ENCODE data around the gene EVC2.
A peak's percentile ranks its signal among the peaks of the same experiment; 100 is the strongest.
"Not testable (repeated sequence)": the region's sequence is repeated elsewhere in the genome, so short reads cannot be mapped to it uniquely, and the experiment has no call there.

The EVC2 gene

DNA sequence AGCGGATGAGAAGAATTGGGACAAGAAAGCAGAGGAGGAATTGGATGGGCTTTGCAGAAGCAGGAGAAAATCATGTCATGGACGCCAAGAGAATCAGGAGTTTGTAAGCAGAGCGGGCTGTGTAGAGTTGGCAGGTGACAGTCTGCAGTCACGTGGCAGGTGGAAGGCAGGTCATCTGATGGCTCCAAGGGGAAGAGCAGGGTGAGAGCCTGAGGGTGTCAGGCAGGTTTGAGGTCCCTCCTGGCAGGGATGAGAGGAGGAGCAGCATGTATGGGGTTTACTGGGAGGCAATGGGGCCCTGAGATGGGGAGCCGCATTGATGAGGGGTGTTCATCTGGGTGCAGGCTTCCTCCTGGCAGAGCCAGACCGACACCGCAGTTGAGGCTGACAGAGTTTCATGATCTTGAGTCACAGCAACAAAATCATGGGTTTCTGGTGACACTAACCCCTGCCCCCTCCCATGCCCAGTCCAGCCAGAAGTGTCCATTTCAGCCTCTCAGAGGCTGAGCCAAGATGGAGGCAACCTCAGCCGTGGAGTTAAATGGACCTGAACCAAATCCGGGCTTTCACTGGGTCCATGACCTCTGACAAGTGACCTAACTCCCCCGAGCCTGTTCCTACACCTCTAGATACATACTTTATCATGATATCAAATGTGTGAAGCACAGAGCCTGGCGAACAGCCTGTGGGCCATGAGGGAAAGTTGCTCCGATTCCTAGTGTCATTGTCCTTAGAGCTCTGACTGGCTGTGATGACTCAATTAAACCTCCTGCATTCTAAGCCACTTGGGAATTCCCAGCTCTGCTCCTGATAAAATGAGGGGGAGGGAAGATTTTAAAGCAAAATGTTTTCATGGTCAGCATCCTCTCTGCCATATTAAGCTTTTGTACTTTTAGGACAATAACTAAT, 38.7 kb upstream of the EVC2 start:
- DNase-seq (ENCODE audit: low spot score): peak; percentile 79

DNA sequence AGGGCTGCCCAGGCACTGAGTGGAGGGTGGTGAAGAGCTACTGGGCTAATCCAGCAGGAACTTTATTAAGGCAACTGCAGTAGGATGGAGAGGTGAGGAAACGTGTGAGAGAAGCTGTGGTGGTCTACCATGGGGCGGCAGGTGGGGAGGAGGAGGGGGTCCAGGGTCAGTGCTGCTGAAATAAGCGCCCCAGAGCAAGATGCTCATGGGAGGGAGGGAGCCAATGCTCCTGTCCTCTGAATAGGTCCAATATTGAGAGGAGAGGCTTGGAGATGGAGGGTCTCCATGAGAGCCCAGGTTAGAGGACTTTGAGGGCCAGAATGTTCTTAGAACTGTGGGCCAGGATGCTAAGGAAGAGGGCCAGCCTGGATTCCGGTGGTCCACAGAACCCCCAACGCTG, 37.9 kb upstream of the EVC2 start:
- no peak for DNase-seq (ENCODE audit: low spot score)

DNA sequence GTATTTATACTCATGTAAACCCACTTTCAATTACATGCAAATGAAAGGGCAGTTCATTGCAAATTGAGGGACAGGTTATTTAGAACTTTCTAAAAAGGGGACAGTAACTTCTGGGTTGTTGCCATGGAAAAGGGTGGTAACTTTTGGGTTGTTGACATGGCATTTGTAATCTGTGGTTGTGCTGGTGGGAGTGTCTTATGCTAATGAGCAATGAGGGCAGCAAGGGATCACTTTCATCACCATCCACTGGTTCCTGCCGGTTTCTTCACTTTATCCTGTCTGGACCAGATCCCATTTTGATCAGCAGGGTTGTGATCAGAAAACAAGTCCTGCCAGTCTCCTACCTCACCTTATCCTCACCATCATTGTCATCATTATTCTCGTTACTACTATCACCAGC, 34.6 kb upstream of the EVC2 start:
- DNase-seq (ENCODE audit: low spot score): no peak

DNA sequence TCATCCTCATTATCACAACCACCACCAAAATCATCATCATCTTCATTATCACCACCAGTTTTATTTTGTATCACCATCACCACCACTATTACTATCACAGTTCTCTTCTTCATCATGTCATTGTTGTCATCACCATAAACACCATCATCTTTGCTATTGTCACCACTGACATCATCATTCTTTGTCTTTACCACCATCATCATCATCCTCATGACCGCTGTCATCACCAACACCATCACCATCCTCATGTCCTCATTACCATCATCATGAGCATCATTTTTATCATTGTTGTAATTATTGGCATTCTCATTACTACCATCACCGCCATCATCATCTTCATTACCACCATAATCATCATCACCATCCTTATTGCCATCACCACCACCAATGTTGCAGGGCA, 34.0 kb upstream of the EVC2 start:
- DNase-seq (ENCODE audit: low spot score): no peak

DNA sequence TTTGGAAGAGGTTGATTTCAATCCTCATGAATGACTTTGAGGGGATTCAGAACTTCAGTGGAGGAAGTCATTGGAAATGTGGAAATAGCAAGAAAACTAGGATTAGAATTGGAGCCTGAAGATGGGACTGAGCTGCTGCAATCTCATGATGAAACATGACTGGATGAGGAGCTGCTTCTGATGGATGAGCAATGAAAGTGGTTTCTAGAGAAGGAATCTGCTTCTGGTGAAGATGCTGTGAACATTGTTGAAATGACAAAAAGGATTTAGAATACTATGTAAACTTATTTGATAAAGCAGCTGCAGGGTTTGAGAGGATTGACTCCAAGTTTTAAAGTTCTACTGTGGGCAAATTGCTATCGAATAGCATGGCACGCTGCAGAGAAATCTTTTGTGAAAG, 29.7 kb upstream of the EVC2 start:
- no peak for DNase-seq (ENCODE audit: low spot score)

DNA sequence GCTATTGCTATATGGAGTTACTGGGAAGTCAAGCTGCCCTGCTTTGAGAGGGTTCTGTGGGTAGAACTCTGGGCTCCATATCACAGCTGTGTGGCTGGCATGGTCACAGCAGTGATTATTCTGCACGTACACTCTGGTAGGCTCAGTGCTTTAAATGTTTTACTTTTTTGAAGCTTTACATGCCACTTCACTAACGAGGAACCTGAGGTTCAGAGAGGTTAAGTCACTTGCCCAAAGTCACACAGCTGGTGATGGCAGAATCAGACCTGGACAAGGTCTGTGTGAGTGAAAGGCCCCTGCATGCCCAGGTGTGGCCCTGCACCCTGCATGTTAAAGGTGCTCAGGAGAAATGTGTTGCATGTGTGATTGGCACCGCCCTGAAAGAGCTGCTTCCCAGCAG, 27.1 kb upstream of the EVC2 start:
- DNase-seq (ENCODE audit: low spot score): no peak

DNA sequence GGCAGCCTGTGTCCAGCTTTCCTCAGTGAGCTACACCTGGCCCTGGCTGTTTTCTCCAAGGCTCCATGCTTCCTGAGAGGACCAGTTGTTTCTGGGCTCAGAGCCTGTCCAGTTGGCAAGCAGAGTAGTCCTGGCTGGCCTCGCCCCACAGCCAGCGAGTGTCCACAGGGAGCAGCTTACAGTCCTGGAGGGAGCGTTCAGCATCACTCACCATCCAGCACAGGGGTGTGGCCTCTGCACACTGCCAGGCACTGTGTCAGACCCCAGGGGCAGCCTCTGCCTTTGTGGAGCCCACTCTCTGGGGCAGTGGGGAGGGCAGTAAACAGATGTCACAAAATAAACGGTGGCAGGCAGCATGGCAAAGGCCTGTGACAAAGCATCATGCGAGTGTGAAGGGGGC, 26.5 kb upstream of the EVC2 start:
- DNase-seq (ENCODE audit: low spot score): no peak

DNA sequence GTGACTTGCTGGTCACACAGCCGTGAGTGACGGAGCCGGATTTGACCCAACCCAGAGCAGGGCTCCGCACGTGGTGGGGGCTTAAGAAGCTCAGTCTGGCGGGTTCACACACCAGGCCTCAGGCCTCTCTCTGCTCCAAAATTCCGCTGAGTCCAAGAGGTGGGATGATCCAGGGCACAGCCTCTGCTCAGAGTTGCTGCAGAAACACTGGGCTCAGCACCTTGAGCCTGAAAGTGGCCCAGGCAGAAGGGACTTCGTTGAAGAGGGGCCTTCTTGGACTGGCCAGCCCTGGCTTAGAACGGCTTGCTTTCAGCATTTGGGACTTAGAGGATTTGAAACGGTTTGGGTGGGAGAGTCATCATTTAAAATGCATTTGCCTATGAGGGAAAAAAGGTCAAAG, 23.8 kb upstream of the EVC2 start:
- no peak for DNase-seq (ENCODE audit: low spot score)

DNA sequence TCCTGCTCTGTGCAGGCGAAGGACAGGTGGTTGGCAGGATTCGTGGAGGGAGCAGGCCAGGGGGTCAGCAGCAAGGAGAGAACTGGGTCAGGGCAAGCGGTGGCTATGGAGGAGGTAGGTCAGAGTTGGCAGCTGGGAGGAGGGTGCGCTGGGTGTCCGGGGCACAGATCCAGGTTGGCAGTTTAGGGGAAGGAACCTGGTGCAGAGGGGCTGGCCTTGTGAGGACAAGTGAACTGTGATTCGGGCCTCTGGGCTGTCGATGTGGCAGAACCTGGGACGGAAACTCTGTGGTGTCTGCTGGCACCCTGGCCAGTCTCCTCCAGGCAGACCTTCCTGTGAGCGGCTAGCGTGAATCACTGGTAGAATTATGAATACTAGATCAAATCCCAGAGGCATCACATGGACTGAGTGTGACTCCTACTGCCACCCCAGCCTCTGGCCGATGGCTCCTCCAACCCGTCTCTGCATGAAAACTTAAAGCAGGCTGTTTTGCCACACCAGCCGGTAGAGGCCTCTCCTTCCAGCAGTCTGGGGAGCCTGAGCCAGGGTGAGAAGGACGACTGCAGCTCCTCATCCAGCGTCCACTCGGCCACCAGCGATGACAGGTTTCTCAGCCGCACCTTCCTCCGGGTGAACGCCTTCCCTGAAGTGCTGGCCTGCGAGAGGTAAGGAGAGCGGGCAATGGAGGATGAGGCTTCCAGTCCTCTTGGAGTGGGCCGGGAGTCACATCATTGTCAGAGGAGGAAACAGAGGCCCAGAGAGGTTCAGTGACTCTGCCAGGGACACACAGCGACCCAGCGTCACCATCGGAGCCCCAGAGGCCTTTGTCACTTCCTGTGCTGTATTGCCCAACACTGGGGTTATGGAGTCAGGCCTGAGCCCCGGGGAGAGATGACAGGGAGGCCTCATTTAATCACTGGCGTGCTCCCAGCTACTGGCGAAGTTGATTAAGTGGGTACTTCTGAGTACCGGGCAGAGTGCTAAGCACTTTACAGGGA, 22.9 kb upstream of the EVC2 start:
- no peak for DNase-seq (ENCODE audit: low spot score)

DNA sequence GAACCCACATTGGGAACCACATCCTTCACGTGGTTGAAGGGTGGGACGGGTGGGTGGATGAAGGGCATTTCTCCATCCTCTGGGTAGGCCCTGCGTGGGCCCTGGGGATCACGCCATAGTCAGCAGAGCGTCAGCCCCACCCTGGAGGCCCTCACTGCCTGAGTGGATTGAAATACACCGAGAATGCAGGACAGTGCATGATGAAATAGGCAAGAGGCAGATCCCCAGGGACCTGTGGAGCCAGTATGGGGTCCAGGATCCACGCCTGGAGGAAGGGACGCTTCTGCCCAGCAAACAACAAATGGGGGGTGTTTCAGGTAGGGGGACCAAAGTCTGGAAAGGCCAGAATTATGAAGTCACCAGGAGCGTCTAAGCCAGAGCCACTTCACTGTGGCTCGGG, 22.1 kb upstream of the EVC2 start:
- no peak for DNase-seq (ENCODE audit: low spot score)

DNA sequence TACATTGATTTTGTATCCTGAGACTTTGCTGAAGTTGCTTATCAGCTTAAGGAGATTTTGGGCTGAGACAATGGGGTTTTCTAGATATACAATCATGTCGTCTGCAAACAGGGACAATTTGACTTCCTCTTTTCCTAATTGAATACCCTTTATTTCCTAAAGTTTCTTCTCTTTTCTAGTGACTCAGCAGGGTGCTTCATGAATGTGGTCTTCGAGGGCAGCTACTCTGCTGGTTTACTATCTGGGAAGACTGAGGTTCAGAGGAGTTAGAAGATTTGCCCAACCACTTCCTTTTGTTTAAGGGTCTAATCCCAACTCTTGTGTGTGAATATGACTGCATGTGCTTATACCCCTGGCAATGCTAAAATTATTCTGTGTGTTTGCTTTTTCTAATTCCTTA, 20.1 kb upstream of the EVC2 start:
- DNase-seq (ENCODE audit: low spot score): not testable (repeated sequence)

DNA sequence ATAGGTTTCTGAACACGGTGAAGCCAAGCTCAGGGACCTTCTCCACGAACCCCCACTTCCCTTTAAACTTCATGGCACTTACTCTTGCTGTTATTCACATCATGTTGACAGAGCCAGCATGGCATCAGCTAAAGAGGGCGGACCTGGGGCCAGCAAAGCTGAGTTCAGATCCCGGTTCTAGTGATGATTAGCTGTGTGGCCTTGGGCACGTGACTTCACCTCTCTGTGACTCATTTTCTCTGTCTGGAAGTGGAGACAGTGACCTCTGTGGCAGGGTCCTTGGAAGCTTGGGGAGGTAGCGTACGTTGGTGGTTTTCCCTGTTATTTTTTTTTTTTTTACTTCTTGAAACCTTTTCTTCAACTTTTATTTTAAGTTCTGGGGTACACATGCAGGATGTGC, 16.0 kb upstream of the EVC2 start:
- no peak for DNase-seq (ENCODE audit: low spot score)

DNA sequence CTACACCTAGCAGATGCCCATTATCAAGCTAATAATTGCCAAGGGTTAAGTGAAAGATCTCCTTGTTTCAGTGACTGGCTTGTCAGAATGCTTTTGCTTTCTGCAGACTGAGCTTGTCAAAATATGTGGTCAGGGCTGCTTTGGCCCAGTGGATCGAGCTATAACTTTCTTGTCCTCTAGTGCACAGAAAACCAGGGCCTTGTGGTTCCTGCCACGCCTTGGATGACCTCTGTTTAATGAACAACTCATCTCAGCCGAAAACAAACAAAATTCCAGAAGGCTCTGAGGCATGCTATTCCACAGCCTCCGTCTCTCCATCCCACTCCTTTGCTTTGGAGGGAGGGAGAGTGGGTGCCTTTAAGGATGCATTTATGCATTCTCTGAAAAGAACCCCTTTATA, 14.0 kb upstream of the EVC2 start:
- DNase-seq (ENCODE audit: low spot score): no peak

DNA sequence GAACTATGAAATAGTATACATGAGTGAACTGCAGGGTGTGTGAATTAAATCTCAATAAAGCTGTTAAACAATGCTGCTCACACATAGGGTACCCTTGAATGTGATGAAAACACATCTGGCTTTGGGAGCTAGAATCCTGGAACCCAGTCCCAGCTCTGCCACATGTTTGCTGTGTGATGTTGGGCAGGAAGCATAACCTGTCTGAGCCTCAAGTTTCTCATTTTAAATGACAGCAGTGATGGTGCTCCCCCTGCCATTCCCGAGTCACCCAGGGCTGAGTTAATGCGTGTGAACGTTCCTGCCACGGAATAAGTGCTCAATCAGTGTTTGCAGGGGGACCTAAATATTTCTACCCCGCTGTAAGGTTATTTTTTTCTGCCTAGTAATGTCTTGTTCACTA, 13.6 kb upstream of the EVC2 start:
- no peak for DNase-seq (ENCODE audit: low spot score)

DNA sequence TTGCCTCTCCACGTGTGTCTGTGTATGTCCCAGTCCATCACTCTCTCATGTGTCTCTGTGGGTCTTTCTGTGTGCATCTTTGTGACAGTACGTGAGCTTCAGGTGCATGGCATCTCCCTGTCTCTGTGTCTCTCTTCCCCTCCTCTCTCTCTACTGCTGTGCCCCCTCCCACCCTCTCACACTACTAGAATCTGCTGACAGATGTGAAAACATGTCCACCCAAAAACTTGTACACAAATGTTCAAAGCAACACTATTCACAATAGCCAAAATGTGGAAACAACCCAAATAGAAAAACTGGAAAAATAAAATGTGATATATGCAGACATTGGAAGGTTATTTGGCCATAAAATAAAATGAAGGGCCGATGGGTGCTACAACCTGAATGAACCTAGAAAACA, 12.6 kb upstream of the EVC2 start:
- no peak for DNase-seq (ENCODE audit: low spot score)

DNA sequence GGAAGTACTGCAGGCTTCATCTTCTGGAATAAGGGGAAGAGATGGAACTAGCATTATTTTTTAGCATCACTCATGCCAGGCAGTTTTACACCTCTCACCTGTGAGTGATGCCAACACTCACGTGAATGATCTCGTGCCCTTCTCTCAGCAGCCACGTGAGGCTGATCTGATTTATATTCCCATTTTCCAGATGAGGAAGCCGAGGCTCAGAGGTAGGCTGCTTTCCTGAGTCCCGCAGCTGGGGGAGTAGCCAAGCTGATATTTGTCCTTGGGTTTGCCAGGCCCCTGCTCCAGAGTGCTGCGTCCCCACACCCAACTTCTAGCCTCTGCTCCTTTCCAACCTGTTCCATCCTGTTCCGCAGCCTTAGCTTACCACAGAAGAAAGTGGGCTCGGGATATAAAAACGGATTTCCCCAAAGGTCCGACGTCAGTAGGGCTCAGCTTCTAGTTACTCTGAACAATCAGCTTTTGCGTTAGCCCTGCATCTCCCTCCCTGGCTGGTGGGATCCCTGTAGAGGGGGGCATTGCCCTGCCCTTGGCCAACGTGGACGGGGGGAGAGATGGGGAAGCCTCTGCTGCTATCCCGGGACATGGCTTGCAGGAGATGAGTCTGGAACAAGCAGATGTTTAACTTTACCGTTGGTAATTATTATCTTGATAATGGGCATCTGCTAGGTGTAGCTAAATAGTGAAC, 11.9 kb upstream of the EVC2 start:
- no peak for DNase-seq (ENCODE audit: low spot score)

DNA sequence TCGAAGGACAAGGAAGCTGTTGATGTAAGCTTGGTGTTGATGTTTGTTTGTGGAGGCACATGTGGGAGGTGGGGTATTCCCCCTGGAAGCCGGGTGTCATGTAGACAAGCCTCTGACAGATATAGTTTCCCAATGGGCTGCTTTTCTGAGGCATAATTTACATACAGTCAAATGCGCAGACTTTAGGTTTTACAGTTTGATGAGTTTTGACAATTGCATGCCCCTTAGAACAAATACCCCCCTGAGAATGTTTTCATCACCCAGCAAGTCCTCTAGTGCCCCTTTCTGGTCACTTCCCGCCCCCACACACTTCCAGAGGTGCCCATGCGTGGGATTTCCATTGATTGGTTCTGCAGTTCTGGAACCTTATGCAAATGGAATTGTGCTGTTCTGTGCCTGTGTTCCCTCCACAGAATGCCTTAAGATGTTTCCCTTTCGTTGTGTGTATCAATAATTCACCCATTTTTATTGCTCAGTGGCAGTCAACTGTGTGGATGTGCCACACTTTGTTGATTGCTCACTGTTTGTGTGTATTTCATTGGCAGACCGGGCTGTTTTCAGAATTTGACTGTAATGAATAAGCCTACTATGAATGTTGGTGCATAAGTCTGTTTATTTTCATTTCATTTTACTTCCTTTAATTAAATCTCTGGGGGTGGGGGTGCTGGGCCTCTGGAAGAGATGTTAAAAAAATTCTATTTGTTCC, 11.1 kb upstream of the EVC2 start:
- DNase-seq (ENCODE audit: low spot score): no peak

DNA sequence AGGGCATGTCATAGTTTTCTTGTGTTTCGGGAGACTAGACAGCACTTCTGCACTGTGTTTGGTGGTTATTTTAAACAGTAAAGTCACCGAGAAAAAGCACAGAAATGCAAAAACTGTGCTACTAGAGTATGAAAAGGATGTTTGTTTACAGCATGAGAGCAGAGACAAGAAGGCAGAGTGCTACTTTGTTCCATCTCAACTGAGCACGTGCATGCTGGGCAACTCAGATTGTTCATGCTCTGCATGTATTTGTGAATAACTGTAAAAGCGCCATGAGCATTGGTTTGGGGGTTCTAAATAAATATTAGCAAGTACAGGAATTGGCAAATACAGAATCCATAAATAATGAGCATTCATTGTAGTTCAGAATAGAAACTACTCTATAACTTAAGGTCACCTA, 10.1 kb upstream of the EVC2 start:
- no peak for DNase-seq (ENCODE audit: low spot score)

DNA sequence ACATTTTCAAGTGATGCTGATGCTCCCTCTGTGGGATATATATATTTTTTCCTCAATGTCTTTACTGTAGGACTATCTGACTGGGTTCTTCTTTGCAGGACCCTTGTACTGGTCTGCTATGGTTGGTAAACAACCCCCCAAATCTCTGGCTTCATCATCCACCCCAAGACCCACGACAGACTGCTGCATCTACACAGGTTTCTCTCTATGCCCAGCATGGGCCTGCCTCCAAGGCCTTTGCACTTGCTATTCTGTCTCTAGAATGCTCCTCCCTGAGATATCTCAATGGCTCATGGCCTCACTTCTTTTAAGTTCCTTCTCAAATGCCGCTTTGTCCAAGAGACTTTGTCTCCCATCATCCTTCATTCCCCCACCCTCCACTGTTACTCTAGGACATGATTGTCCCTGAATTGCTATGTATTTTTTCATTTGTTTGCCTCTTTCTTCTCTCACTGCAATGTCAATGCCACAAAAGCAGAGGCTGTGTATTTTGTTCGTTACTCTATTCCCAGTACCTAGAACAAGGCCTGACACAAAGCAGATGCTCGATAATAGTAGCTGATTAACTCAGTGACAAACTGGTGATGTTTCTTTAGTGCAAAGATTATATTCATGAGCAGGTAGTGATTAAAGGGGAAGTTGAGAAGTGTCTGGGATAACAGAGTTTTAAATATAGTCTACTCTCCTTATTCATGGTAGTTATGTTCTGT, 9.2 kb upstream of the EVC2 start:
- DNase-seq (ENCODE audit: low spot score): no peak

DNA sequence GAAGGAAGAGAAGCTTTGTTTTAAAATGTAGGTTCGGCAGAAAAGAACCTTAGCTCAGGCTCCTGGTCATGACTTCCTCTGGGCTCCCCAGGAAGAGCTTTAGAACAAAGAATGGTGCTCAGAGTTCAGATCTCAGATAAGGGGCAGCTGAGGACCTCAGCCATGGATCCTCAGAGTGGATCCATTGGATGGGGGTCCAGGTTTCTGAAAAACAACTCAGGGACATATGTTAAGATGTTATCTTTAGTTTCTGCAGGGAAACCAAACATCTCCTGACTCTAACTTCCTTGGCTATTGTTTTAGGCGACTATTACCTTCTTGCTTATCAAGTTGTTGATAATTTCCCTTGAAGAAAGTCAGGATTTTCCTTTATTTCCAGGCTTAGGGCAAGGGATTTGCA, 8.0 kb upstream of the EVC2 start:
- DNase-seq (ENCODE audit: low spot score): no peak

DNA sequence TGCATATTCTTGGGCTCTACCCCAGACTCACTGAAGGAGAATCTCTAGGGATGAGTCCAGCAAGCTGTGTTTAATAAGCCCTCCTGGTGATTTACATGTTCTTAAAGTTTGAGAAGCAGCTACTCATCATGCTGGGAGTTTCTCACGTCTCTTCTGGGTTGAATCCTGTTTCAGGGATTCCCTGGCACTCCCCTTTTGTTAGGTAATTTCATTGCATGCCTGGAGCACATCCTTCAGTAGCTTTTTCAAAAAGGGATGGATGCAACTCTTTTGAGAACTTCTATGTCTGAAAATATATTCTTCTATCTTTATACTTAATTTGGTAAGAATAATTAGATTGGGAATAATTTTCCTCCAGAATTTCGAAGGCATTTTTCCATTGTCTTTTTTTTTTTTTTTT, 7.0 kb upstream of the EVC2 start:
- DNase-seq (ENCODE audit: low spot score): no peak

Measured in RKO (cell line).